ENCODE data around the gene EXOSC6.
"Not testable (repeated sequence)": the region's sequence is repeated elsewhere in the genome, so short reads cannot be mapped to it uniquely, and the experiment has no call there.

EXOSC6 gene

DNA sequence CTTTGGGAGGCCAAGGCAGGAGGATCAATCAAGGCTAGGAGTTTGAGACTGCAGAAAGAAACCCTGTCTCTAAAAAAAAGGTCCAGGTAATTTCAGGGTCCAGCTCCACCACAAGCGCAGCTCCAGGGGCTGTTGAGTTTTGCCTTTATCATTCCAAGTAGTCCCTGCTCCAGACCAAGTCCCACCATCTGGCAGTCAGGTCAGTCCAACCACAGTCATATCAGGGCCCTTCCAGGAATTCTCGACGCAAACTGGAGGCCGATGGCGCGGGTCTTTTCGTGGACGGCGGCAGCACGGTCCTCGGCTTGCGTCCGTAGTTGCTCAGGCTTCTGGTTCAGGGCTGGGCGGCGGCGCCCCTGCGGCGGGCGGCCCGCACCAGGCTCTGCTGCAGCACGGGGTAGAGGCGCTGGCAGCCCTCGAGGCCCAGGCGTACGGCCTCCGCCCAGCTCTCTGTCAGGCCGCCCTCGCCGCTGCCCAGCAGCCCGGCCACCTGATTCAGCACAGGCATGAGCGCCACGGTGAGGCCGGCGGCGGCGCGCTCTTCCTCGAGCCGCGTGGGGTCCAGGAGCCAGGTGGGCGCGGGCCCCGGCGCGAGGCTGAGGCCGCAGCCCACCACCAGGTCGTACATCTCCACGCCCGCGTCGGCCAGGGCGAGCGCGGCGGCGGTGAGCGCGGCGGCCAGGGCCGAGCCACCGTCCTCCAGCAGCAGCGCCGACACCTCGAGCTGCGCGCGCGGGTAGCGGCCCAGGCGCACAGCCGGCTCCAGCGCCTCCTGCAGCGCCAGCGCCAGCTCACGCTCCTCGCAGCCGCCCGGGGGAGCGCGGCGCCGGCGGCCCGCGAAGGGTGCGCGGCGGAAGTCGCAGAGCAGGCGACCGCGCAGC lies 752 bp downstream of the EXOSC6 start:
- Mint-ChIP-seq H3K4me1 (peaks cover 13% of the 10 kb centered on the region), H3K4me3 (peak overlapping the region; percentile 84), H3K27ac (no peak overlapping the region), H3K36me3 (ENCODE audit: low read depth) (peaks cover 21% of the 10 kb centered on the region), H3K27me3 (ENCODE audit: low read depth, poor library complexity) (no peaks in the 10 kb centered on the region), H3K9me3 (no peaks in the 10 kb centered on the region)
- peak; percentile 62 for DNase-seq
- TF ChIP-seq, protein P1, sequence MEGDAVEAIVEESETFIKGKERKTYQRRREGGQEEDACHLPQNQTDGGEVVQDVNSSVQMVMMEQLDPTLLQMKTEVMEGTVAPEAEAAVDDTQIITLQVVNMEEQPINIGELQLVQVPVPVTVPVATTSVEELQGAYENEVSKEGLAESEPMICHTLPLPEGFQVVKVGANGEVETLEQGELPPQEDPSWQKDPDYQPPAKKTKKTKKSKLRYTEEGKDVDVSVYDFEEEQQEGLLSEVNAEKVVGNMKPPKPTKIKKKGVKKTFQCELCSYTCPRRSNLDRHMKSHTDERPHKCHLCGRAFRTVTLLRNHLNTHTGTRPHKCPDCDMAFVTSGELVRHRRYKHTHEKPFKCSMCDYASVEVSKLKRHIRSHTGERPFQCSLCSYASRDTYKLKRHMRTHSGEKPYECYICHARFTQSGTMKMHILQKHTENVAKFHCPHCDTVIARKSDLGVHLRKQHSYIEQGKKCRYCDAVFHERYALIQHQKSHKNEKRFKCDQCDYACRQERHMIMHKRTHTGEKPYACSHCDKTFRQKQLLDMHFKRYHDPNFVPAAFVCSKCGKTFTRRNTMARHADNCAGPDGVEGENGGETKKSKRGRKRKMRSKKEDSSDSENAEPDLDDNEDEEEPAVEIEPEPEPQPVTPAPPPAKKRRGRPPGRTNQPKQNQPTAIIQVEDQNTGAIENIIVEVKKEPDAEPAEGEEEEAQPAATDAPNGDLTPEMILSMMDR (IDR thresholded peaks at IDR 0.05): no peak

DNA sequence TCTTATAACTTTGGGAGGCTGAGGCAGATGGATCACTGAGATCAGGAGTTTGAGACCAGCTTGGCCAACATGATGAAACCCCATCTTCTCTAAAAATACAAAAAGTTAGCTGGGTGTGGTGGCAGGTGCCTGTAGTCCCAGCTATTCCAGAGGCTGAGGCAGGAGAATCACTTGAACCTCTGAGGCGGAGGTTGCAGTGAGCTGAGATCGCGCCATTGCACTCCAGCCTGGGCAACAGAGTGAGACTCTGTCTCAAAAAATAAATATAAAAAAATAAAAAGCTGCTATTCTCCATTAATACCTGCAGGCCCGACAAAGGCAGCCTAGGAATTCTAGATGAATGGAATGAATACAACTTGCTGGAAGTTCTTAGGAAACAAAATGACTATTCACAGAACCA lies 2.0 kb downstream of the EXOSC6 start:
- H3K9me3 Mint-ChIP-seq; H3K27me3 Mint-ChIP-seq (ENCODE audit: low read depth, poor library complexity); DNase-seq: not testable (repeated sequence)
- Mint-ChIP-seq H3K36me3 (ENCODE audit: low read depth) (peaks cover 21% of the 10 kb centered on the region), H3K27ac (peak overlapping the region; percentile 72), H3K4me3 (peak overlapping the region; percentile 84), H3K4me1 (peaks cover 13% of the 10 kb centered on the region)

DNA sequence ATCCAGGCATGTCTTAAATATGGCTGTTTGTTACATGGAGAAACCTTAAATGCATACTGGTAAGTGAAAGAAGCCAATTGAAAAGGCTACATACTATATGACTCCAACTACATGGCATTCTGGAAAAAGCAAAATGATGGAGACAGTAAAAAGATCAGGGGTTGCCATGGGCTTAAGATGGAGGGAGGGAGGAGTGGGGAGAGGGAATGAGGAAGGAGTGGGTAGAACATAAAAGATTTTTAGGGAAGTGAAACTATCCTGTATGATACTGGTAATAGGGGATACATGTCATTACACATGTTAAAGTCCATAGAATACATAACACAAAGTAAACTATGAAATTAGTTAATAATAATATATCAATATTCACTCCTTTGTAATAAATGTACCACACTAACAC lies 13.0 kb downstream of the EXOSC6 start:
- H3K27ac Mint-ChIP-seq: peak overlapping the region; percentile 48

DNA sequence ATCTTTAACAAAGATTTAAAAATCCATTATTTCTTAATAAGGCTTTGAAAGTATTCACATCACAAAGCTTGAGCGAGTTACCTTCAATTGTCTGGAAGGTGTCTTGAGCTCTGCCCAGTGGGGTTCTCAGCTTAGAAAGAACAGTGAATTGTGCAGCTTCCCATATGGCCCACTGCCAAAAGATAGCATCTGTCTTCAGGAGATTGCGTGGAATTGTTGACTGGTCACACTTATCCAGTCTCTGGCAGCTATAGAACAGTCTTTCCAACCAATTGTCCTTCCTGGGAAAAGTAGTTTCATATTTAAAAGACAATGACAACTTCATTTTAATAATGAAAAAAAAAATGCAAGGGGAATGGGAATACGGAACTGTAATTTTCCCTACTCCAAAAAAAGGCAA lies 19.9 kb downstream of the EXOSC6 start:
- not testable (repeated sequence) for H3K9me3 Mint-ChIP-seq, H3K4me1 Mint-ChIP-seq
- peaks cover 21% of the 10 kb centered on the region for H3K36me3 Mint-ChIP-seq (ENCODE audit: low read depth)

More for the DNA sequence above, 13.0 kb downstream of the EXOSC6 start:
- H3K4me3 Mint-ChIP-seq; DNase-seq; H3K4me1 Mint-ChIP-seq; H3K27me3 Mint-ChIP-seq (ENCODE audit: low read depth, poor library complexity); H3K9me3 Mint-ChIP-seq: not testable (repeated sequence)
- peaks cover 23% of the 10 kb centered on the region for H3K36me3 Mint-ChIP-seq (ENCODE audit: low read depth)

DNA sequence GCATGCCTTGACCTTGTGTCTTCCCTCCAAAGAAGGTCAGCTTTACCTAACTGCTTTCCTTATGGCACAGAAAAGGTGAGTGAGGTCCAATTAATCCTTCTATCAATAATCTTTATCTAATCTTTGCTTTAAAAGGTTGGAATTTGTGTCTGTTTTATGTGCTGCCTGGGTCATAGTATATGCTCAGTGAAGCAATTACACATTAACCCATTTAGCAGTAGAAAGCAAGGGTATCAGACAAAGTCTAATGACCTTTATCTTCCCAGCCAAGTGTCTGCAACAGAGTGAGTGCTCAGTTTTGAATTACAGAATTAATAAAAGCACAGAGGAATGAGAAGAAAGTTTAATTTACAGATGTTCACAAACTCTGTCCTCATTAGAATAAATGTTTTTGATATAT lies 25.7 kb downstream of the EXOSC6 start:
- H3K27ac Mint-ChIP-seq, DNase-seq: not testable (repeated sequence)

More for the DNA sequence above, 19.9 kb downstream of the EXOSC6 start:
- H3K4me3 Mint-ChIP-seq; H3K27ac Mint-ChIP-seq; H3K27me3 Mint-ChIP-seq (ENCODE audit: low read depth, poor library complexity); DNase-seq: not testable (repeated sequence)

DNA sequence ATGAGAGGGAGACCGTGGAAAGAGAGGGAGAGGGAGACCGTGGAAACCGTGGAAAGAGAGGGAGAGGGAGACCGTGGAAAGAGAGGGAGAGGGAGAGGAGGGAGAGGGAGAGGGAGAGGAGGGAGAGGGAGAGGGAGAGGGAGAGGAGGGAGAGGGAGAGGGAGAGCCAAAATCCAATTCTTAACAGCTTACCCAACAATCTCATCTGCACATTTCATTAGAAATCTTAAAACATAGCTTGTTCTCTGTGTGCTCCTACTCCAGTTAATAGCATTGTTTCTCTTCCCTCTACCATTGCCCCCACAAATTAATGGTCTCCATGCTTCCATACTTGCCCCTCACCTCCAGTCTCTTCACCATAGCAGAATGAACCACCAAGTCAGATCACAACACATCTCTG lies 26.3 kb downstream of the EXOSC6 start:
- H3K27me3 Mint-ChIP-seq (ENCODE audit: low read depth, poor library complexity); H3K4me3 Mint-ChIP-seq; H3K9me3 Mint-ChIP-seq; H3K27ac Mint-ChIP-seq; DNase-seq; H3K4me1 Mint-ChIP-seq: not testable (repeated sequence)
- H3K36me3 Mint-ChIP-seq (ENCODE audit: low read depth): peaks cover 27% of the 10 kb centered on the region

More for the DNA sequence above, 25.7 kb downstream of the EXOSC6 start:
- not testable (repeated sequence) for H3K9me3 Mint-ChIP-seq; H3K4me1 Mint-ChIP-seq; H3K4me3 Mint-ChIP-seq; H3K27me3 Mint-ChIP-seq (ENCODE audit: low read depth, poor library complexity)
- peaks cover 29% of the 10 kb centered on the region for H3K36me3 Mint-ChIP-seq (ENCODE audit: low read depth)

DNA sequence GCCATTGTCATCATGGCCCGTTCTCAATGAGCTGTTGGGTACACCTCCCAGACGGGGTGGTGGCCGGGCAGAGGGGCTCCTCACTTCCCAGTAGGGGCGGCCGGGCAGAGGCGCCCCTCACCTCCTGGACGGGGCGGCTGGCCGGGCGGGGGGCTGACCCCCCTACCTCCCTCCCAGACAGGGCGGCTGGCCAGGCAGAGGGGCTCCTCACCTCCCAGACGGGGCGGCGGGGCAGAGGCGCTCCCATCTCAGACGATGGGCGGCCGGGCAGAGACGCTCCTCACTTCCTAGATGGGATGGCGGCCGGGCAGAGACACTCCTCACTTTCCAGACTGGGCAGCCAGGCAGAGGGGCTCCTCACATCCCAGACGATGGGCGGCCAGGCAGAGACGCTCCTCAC lies 27.1 kb downstream of the EXOSC6 start:
- not testable (repeated sequence) for H3K4me3 Mint-ChIP-seq; H3K4me1 Mint-ChIP-seq; H3K27me3 Mint-ChIP-seq (ENCODE audit: low read depth, poor library complexity); H3K9me3 Mint-ChIP-seq; DNase-seq; H3K27ac Mint-ChIP-seq
- peaks cover 27% of the 10 kb centered on the region for H3K36me3 Mint-ChIP-seq (ENCODE audit: low read depth)

DNA sequence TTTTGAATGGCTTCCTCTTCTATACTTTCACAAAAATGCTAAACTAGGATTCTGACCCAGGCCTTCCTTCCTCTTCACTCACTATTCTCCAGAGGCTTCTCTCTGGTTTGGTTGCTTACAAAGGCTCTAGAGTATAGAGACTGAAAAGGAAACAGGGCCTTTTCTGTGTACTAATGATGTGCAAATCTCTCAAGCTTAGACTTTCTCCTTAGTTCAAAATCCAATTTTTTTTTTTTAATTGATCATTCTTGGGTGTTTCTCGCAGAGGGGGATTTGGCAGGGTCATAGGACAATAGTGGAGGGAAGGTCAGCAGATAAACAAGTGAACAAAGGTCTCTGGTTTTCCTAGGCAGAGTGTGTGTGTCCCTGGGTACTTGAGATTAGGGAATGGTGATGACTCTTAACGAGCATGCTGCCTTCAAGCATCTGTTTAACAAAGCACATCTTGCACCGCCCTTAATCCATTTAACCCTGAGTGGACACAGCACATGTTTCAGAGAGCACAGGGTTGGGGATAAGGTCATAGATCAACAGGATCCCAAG lies 27.7 kb downstream of the EXOSC6 start:
- H3K4me3 Mint-ChIP-seq: not testable (repeated sequence)

DNA sequence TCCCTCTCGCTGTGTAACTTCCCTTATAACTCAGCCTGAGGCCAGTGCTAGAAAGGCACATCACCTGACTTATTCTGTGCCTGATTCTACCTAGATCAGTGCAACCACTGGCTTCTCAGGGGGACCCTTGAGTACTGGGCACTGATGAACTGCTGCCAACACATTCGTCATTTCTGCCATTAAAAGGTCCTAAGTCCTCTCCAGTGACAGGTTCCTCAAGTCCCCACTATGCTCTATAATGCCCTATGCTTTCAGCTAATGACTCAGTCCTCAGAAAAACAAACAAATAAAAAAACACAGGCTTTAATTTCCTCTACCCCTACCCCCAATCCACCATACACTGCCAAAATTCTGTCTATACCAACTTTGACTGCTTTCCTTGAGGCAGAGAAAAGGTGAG lies 28.5 kb downstream of the EXOSC6 start:
- DNase-seq; H3K9me3 Mint-ChIP-seq; H3K4me3 Mint-ChIP-seq; H3K4me1 Mint-ChIP-seq; H3K27me3 Mint-ChIP-seq (ENCODE audit: low read depth, poor library complexity): not testable (repeated sequence)
- Mint-ChIP-seq H3K27ac (peak overlapping the region; percentile 28), H3K36me3 (ENCODE audit: low read depth) (peaks cover 27% of the 10 kb centered on the region)

More for the DNA sequence above, 27.7 kb downstream of the EXOSC6 start:
- H3K36me3 Mint-ChIP-seq (ENCODE audit: low read depth): peaks cover 29% of the 10 kb centered on the region
- not testable (repeated sequence) for H3K27me3 Mint-ChIP-seq (ENCODE audit: low read depth, poor library complexity); H3K9me3 Mint-ChIP-seq; DNase-seq; H3K27ac Mint-ChIP-seq; H3K4me1 Mint-ChIP-seq

DNA sequence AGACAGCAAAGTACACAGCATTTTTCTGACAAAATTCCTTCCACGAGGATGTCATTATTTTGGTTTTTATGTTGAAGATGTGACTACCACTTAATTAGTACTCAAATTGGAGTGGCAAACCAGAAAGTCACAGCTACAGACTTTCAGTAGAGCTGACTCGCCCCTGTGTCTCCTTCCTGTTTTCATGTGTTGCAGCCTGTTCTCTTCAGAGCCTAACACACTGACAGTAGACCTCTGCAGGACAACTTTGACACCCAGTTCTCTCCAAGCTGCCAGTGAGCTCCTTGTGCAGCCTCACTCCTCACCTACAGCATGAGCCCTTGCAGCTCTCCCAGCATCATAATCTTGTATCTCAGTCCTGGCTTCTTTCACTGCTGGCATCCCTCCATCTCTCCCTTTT lies 29.2 kb downstream of the EXOSC6 start:
- H3K27ac Mint-ChIP-seq; H3K4me1 Mint-ChIP-seq; DNase-seq; H3K4me3 Mint-ChIP-seq; H3K9me3 Mint-ChIP-seq; H3K27me3 Mint-ChIP-seq (ENCODE audit: low read depth, poor library complexity): not testable (repeated sequence)
- H3K36me3 Mint-ChIP-seq (ENCODE audit: low read depth): peaks cover 27% of the 10 kb centered on the region

DNA sequence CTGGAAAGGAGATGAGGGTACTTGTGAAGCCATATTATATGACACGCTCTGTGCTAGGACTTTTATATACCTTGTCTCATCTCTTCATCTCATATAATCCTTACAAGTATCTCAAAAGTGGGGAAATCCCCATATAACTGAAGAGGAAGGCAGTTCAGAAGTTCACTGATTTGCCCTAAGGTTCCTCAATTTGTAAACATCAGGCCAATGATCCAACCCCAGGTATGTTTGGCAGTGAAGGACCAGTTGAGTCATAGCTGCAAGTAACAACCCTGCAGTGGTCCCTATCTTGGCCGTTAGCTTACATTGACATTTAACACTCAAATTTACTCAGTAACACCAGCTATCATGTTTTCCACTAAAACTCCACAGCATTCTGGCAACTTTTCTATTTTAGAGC lies 33.2 kb downstream of the EXOSC6 start:
- H3K36me3 Mint-ChIP-seq (ENCODE audit: low read depth): peaks cover 27% of the 10 kb centered on the region
- H3K27me3 Mint-ChIP-seq (ENCODE audit: low read depth, poor library complexity); DNase-seq; H3K27ac Mint-ChIP-seq; H3K9me3 Mint-ChIP-seq; H3K4me1 Mint-ChIP-seq; H3K4me3 Mint-ChIP-seq: not testable (repeated sequence)

DNA sequence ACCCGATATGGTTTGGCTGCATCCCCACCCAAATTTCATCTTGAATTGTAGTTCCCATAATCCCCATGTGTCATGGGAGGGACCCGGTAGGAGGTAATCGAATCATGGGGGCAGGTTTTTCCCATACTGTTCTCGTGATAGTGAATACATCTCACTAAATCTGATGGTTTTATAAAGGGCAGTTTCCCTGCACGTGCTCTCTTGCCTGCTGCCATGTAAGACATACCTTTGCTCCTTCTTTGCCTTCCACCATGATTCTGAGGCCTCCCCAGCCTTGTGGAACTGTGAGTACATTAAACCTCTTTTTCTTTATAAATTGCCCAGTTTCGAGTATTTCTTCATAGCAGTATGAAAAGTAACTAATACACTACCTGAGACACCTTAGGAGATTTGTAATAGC lies 45.4 kb downstream of the EXOSC6 start:
- H3K27me3 Mint-ChIP-seq (ENCODE audit: low read depth, poor library complexity); H3K4me1 Mint-ChIP-seq; H3K27ac Mint-ChIP-seq; DNase-seq; H3K4me3 Mint-ChIP-seq: not testable (repeated sequence)
- peaks cover 27% of the 10 kb centered on the region for H3K9me3 Mint-ChIP-seq
- H3K36me3 Mint-ChIP-seq (ENCODE audit: low read depth): peaks cover 49% of the 10 kb centered on the region

DNA sequence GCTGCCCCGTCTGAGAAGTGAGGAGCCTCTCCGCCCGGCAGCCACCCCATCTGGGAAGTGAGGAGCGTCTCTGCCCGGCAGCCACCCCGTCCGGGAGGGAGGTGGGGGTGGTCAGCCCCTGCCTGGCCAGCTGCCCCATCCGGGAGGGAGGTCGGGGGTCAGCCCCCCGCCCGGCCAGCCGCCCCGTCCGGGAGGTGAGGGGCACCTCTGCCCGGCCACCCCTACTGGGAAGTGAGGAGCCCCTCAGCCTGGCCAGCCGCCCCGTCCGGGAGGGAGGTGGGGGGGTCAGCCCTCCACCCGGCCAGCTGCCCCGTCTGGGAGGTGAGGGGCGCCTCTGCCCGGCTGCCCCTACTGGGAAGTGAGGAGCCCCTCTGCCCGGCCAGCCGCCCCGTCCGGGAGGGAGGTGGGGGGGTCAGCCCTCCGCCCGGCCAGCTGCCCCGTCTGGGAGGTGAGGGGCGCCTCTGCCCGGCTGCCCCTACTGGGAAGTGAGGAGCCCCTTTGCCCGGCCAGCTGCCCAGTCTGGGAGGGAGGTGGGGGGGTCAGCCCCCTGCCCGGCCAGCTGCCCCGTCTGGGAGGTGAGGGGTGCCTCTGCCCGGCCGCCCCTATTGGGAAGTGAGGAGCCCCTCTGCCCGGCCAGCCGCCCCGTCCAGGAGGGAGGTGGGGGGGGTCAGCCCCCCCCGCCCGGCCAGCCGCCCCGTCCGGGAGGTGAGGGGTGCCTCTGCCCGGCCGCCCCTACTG lies 46.9 kb downstream of the EXOSC6 start:
- H3K36me3 Mint-ChIP-seq (ENCODE audit: low read depth): peaks cover 35% of the 10 kb centered on the region

More for the DNA sequence above, 46.9 kb downstream of the EXOSC6 start:
- H3K9me3 Mint-ChIP-seq: peaks cover 22% of the 10 kb centered on the region
- H3K4me1 Mint-ChIP-seq; H3K27me3 Mint-ChIP-seq (ENCODE audit: low read depth, poor library complexity); H3K27ac Mint-ChIP-seq; DNase-seq; H3K4me3 Mint-ChIP-seq: not testable (repeated sequence)
